ENCODE results near the gene PRODH.

PRODH gene

DNA sequence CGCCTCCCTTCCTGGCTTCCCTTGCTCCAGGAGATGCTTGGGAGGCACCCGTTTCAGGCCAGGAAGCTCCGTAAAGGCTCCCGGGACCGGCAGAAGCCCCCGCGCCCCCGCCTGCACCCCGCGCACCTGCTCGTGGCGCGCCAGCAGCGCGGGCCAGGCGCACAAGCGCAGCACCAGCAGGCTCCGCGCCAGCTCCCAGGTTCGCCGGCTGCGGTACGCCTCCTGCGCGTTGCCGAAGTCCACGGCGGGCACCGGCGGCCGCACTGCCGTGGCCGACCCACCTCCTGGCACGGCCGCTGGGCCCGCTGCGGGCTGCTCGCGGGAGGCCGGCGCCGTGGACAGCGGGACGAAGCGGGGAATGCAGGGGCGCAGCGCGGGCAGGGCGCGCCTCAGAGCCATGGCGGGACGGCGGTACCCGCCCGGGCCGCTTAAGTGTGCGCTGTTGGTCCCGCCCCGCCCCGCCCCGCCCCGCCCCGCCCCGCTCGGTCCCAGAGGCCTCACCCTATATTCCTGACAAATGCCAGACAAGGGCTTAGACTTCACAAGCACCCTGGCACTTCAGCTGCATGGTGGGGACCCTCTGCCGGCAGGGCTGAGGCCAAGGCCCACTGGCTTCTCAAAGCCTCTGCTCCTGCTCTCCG is at the start of gene PRODH:
TSS of gene PRODH (minus strand) at position 405 of the 641 bp plus-strand sequence. CDS start at position 399, 6 bp downstream.
- Histone ChIP-seq H3K27ac (ENCODE audit: low read length) (no peak within 1 kb of the TSS), H3K4me1 (ENCODE audit: insufficient read depth, low read length) (no peaks in the 10 kb centered on the region), H3K27me3 (ENCODE audit: insufficient read depth, low read length) (no peaks in the 10 kb centered on the region), H3K36me3 (ENCODE audit: insufficient read depth, low read depth, low read length) (no peaks in the 10 kb centered on the region), H3K9me3 (ENCODE audit: insufficient read depth, low read depth, low read length) (no peaks in the 10 kb centered on the region), H3K4me3 (ENCODE audit: low read length) (no peak within 1 kb of the TSS), H3K9ac (ENCODE audit: low read depth, low read length) (no peak within 1 kb of the TSS)

DNA sequence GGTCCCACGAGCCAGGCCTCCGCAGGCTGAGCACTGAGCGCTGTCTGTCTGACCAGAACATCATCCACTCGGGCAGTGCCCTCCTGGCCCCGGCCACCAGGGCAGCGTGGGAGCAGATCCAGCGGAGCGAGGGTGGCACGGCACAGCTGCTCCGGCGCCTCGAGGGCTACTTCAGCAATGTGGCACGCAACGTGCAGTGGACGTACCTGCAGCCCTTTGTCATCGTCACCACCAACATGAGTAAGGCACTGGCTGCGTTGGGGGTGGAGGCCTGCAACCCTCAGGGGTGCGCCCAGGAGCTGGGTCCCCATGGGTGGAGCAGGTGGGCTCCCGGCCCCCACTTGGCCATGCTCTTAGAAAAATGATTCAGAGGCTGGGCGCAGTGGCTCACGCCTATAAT is 49.7 kb upstream of the PRODH start:
- Histone ChIP-seq H3K9ac (ENCODE audit: low read depth, low read length) (no peak overlapping the region), H3K4me3 (ENCODE audit: low read length) (no peak overlapping the region), H3K27me3 (ENCODE audit: insufficient read depth, low read length) (peaks cover 4% of the 10 kb centered on the region; the same call in 1 of the 2 replicates), H3K36me3 (ENCODE audit: insufficient read depth, low read depth, low read length) (no peaks in the 10 kb centered on the region), H3K27ac (ENCODE audit: low read length) (no peak overlapping the region), H3K9me3 (ENCODE audit: insufficient read depth, low read depth, low read length) (peaks cover 4% of the 10 kb centered on the region; the same call in 1 of the 2 replicates), H3K4me1 (ENCODE audit: insufficient read depth, low read length) (no peaks in the 10 kb centered on the region)

DNA sequence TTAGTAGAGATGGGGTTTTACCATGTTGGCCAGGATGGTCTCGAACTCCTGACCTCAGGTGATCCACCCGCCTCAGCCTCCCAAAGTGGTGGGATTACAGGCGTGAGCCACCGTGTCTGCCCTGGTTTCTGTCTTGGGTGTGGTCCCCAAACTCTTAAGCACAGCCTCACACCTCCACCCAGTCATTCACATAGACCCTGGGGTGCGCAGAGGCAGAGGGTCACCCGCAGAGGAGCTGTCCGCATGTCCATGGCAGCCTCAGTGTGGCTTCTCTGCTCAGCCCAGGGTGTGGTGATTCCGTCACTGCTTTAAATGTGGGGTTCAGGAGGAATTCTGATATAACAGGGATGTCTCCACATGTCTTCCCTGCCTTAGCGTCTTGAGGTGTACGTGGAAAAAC is 48.5 kb upstream of the PRODH start:
- Histone ChIP-seq H3K4me1 (ENCODE audit: insufficient read depth, low read length) (no peaks in the 10 kb centered on the region), H3K4me3 (ENCODE audit: low read length) (no peak overlapping the region), H3K27me3 (ENCODE audit: insufficient read depth, low read length) (peaks cover 4% of the 10 kb centered on the region; the same call in 1 of the 2 replicates), H3K9ac (ENCODE audit: low read depth, low read length) (no peak overlapping the region), H3K36me3 (ENCODE audit: insufficient read depth, low read depth, low read length) (no peaks in the 10 kb centered on the region), H3K9me3 (ENCODE audit: insufficient read depth, low read depth, low read length) (peaks cover 12% of the 10 kb centered on the region; the same call in 1 of the 2 replicates), H3K27ac (ENCODE audit: low read length) (no peak overlapping the region)

- no peaks in the 10 kb centered on the region for H3K4me1 ChIP-seq (ENCODE audit: insufficient read depth, low read length)
- peaks cover 4% of the 10 kb centered on the region; the same call in 1 of the 2 replicates for H3K27me3 ChIP-seq (ENCODE audit: insufficient read depth, low read length)
- no peak overlapping the region for H3K27ac ChIP-seq (ENCODE audit: low read length)
- H3K36me3 ChIP-seq (ENCODE audit: insufficient read depth, low read depth, low read length) = no peaks in the 10 kb centered on the region
- H3K4me3 ChIP-seq (ENCODE audit: low read length) = no peak overlapping the region
- H3K9ac ChIP-seq (ENCODE audit: low read depth, low read length) = no peak overlapping the region
- peaks cover 12% of the 10 kb centered on the region; the same call in 1 of the 2 replicates for H3K9me3 ChIP-seq (ENCODE audit: insufficient read depth, low read depth, low read length)
Measured at GRCh38 chr22:18983120-18983651, 47.1 kb upstream of the PRODH start.

DNA sequence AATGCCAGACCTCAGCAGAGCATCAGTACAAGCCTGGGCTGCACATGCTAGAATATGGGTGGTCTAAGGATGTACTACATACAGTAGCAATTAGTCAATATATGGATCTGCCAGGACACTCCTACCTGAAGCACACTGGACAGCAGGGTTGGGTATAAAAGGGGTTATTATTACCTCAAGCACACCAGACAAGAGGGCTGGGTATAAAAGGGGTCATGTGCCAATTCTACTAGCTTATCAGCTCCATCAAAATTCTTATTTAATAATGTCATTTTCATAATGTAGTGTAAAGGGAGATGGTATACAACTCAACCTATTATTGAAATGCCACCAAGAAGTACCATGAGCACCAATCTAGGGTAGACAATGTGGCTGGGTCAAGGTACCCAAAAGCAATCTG is 44.7 kb upstream of the PRODH start:
- Histone ChIP-seq H3K4me1 (ENCODE audit: insufficient read depth, low read length) (no peaks in the 10 kb centered on the region), H3K4me3 (ENCODE audit: low read length) (no peak overlapping the region), H3K9ac (ENCODE audit: low read depth, low read length) (no peak overlapping the region), H3K9me3 (ENCODE audit: insufficient read depth, low read depth, low read length) (peaks cover 12% of the 10 kb centered on the region; the same call in 1 of the 2 replicates), H3K27me3 (ENCODE audit: insufficient read depth, low read length) (no peaks in the 10 kb centered on the region), H3K27ac (ENCODE audit: low read length) (no peak overlapping the region), H3K36me3 (ENCODE audit: insufficient read depth, low read depth, low read length) (no peaks in the 10 kb centered on the region)

DNA sequence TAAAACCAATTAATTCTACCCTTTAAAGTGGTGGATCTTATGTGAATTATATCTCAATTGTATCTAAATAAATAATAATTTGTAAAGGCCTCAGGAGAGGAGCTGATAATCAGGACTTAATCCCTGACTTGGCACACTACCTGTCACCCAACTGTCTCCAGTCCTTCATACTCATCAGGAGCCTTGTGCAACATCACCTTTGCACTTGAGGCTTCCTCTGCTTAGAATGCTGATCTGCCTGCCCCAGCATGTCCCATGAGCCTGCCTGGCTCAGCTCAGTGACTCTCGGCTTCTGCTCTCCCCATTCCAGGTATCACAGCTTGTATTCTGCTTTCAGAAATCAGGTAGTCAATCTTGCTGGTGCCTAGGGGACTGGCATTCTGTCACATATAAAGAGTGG is 43.9 kb upstream of the PRODH start:
- no peak overlapping the region for H3K4me3 ChIP-seq (ENCODE audit: low read length)
- H3K9ac ChIP-seq (ENCODE audit: low read depth, low read length) = no peak overlapping the region
- peaks cover 12% of the 10 kb centered on the region; the same call in 1 of the 2 replicates for H3K9me3 ChIP-seq (ENCODE audit: insufficient read depth, low read depth, low read length)
- H3K27ac ChIP-seq (ENCODE audit: low read length) = no peak overlapping the region
- no peaks in the 10 kb centered on the region for H3K4me1 ChIP-seq (ENCODE audit: insufficient read depth, low read length)
- no peaks in the 10 kb centered on the region for H3K36me3 ChIP-seq (ENCODE audit: insufficient read depth, low read depth, low read length)
- no peaks in the 10 kb centered on the region for H3K27me3 ChIP-seq (ENCODE audit: insufficient read depth, low read length)

GRCh38 chr22:18978506-18978905 is 42.4 kb upstream of the PRODH start:
- Histone ChIP-seq H3K27me3 (ENCODE audit: insufficient read depth, low read length) (no peaks in the 10 kb centered on the region), H3K36me3 (ENCODE audit: insufficient read depth, low read depth, low read length) (no peaks in the 10 kb centered on the region), H3K9me3 (ENCODE audit: insufficient read depth, low read depth, low read length) (peaks cover 12% of the 10 kb centered on the region; the same call in 1 of the 2 replicates), H3K9ac (ENCODE audit: low read depth, low read length) (no peak overlapping the region), H3K27ac (ENCODE audit: low read length) (no peak overlapping the region), H3K4me3 (ENCODE audit: low read length) (no peak overlapping the region), H3K4me1 (ENCODE audit: insufficient read depth, low read length) (no peaks in the 10 kb centered on the region)

- H3K4me1 ChIP-seq (ENCODE audit: insufficient read depth, low read length) = no peaks in the 10 kb centered on the region
- no peak overlapping the region for H3K27ac ChIP-seq (ENCODE audit: low read length)
- H3K9ac ChIP-seq (ENCODE audit: low read depth, low read length) = no peak overlapping the region
- H3K36me3 ChIP-seq (ENCODE audit: insufficient read depth, low read depth, low read length) = no peaks in the 10 kb centered on the region
- H3K27me3 ChIP-seq (ENCODE audit: insufficient read depth, low read length) = no peaks in the 10 kb centered on the region
- no peak overlapping the region for H3K4me3 ChIP-seq (ENCODE audit: low read length)
- H3K9me3 ChIP-seq (ENCODE audit: insufficient read depth, low read depth, low read length) = peaks cover 12% of the 10 kb centered on the region; the same call in 1 of the 2 replicates
Measured at GRCh38 chr22:18977824-18978425, 41.8 kb upstream of the PRODH start.

DNA sequence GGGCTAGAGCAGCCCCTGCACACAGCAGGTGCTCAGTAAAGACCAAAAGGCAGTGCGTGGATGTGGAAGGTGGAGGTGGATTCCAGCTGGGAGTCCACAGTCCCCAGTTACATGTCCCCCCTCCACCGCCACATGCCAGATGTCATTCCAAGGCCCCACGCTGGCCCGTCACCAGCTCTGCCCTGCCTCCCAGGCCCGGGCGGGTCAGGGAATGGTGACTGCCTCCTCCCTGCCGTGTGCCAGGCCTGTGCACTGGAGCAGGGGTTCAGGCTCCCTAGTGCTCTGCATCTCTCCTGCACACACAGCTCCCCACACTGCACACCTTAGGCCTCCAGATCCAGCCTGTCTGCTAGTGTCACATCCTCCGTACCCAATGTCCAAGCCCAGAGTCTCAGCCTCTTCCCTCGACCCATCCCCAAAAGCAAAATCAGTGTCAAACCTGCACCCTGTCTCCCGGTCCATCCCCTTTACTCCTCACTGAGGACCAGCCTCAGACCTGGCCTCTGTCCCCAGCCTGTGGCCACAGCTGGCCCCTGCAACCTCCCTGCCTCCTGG is 40.2 kb upstream of the PRODH start:
- Histone ChIP-seq H3K9me3 (ENCODE audit: insufficient read depth, low read depth, low read length) (peaks cover 12% of the 10 kb centered on the region; the same call in 1 of the 2 replicates), H3K27ac (ENCODE audit: low read length) (no peak overlapping the region), H3K4me3 (ENCODE audit: low read length) (no peak overlapping the region), H3K9ac (ENCODE audit: low read depth, low read length) (no peak overlapping the region), H3K36me3 (ENCODE audit: insufficient read depth, low read depth, low read length) (no peaks in the 10 kb centered on the region), H3K4me1 (ENCODE audit: insufficient read depth, low read length) (no peaks in the 10 kb centered on the region), H3K27me3 (ENCODE audit: insufficient read depth, low read length) (no peaks in the 10 kb centered on the region)

GRCh38 chr22:18975434-18976196 is 39.5 kb upstream of the PRODH start:
- Histone ChIP-seq H3K9me3 (ENCODE audit: insufficient read depth, low read depth, low read length) (peaks cover 6% of the 10 kb centered on the region; the same call in 1 of the 2 replicates), H3K9ac (ENCODE audit: low read depth, low read length) (no peak overlapping the region), H3K27ac (ENCODE audit: low read length) (no peak overlapping the region), H3K36me3 (ENCODE audit: insufficient read depth, low read depth, low read length) (no peaks in the 10 kb centered on the region), H3K4me1 (ENCODE audit: insufficient read depth, low read length) (no peaks in the 10 kb centered on the region), H3K27me3 (ENCODE audit: insufficient read depth, low read length) (no peaks in the 10 kb centered on the region), H3K4me3 (ENCODE audit: low read length) (no peak overlapping the region)

GRCh38 chr22:18974477-18975180 is 38.5 kb upstream of the PRODH start:
- H3K27me3 ChIP-seq (ENCODE audit: insufficient read depth, low read length) = no peaks in the 10 kb centered on the region
- no peak overlapping the region for H3K9ac ChIP-seq (ENCODE audit: low read depth, low read length)
- H3K36me3 ChIP-seq (ENCODE audit: insufficient read depth, low read depth, low read length) = no peaks in the 10 kb centered on the region
- no peak overlapping the region for H3K27ac ChIP-seq (ENCODE audit: low read length)
- H3K4me1 ChIP-seq (ENCODE audit: insufficient read depth, low read length) = no peaks in the 10 kb centered on the region; the same call in 1 of the 2 replicates
- H3K4me3 ChIP-seq (ENCODE audit: low read length) = no peak overlapping the region
- H3K9me3 ChIP-seq (ENCODE audit: insufficient read depth, low read depth, low read length) = no peaks in the 10 kb centered on the region

Measured in iPS-20b (cell line).